ENCODE results near the gene CCDC188.

CCDC188 gene

DNA sequence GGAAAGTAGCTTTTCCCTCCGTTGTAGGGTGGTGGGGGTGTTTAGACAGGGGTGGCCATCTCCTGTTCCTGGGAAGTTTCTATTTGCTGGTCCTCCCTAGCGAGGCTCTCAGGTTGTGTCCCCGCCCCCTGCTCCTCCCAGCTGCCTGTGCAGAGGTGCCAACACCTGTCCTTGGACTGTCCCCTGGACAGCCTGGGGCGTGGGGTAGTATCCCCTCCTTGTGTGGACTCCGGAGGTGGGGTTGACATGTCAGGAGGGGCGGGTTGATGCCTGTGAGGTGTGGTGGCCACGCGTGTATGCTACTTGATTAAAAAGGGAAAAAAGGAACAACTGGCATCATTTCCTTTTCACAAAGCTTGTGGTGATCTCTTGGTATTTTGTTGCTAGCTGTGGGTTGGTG lies 49.2 kb downstream of the CCDC188 start:
- DNase-seq: no peak

DNA sequence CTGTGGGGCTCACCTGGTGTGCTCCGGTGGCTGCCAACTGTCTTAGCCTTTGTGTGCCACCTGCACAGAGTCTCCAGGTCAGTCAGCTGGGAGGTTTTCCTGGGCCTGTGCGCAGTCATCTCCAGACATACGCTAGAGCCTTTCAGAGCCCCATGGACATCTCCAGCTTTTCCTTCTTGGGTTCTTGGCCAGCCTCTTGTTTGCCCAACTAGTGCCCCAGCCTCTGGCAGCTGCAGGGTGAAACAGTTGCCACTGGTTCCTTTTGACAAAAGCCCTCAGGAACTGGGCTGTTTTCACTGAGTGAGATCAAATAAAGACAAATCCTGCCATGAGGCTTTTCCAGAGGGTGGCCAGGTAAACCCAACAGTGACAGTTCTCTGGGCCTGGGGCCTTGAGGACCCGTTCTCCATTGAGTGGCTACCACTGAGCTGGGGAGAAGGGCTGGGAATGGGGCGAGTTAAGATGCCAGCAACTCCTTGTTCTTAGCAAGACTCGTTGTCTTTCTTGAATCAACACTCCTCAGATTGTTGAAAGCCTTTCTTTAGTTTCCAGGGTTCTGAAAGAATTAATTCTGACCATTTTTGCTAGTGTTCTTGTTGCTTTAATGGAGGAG lies 51.6 kb downstream of the CCDC188 start:
- no peak for DNase-seq

All from GOT3 (cell line).